HG03575 (cell line): ENCODE measurements around the gene TTC28.
"Not testable (repeated sequence)": the region's sequence is repeated elsewhere in the genome, so short reads cannot be mapped to it uniquely, and the experiment has no call there.

Source experiments
- ATAC-seq: cut with Tn5 transposase; IDR thresholded peaks from one replicate; pipeline ENCODE4 v1.9.1; 2021; ENCODE audit not compliant: unreplicated experiment, insufficient number of reproducible peaks, low FRiP score; ENCODE audit errors: extremely low read depth

TTC28 gene

DNA sequence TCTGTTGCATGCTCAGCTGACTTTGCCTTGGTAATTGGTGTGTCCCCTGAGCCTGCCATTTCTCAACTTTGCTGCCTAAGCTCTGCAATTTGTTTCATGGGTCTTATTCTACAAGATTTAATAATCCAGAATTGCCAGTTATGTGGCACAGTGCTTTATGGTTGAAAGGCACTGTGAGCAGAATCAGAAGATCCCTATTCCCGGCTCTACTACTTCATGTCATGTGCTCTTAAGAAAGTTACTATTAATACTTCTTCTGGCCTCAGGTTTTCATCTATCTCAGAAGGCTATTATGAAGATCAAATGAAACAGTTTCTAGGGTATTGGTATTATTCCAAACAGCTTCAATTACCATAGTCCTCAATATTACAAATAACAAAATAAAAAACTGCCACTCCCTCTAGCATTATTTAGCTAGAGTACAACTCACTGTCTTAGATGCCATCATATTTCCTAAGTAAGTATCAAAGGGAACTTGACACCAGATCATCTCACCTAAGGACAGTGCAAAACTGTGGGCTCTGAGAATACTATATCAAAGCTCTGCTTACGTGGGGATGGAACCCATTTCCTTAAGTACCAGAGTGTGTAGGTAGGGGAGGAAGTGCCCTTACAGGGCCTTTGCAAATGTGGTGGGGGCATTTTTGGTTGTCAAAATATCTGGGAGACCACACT is 560.5 kb downstream of the TTC28 start:
- ATAC-seq, result no peak

DNA sequence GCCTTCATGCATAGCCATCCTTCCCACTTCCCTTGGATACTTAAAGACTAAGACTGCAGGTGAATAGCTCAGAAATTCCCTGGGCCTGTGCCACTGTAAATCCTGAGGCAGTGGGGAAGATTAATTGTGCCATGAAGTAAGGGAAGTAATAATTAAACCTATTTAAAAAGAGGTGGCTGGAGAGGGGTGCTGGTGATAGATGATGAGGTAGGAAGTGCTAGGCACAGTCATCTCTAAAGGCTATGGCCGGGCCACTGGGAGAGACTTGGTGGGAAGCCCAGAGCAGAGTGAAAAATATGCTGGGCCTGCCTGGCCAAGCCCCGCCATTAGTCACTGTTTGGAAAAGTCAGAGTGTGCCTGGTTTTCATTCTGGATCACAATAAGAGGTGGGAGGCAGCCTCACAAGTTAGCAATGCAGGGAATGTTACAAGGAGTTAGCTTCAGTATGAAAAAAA is 563.4 kb downstream of the TTC28 start:
- ATAC-seq, result no peak

DNA sequence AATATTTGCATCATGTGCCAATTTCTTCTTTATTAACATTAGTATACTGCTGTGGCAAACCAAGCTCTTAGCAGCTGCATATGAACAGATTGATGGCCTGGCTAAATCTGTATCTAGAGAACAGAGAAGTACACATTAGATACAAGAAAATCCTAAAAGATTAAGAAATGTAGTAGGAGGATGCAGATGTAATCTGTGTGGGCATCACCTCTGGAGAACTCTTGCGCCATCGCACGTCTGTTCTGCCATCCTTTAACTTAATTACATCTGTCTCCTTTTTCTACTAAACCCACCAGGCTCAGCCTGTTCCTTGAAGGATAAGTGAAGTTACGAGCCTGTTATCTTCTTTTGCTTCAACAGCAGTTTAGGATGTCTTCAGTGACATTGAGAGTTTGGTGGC is 564.2 kb downstream of the TTC28 start:
- no peak for ATAC-seq

DNA sequence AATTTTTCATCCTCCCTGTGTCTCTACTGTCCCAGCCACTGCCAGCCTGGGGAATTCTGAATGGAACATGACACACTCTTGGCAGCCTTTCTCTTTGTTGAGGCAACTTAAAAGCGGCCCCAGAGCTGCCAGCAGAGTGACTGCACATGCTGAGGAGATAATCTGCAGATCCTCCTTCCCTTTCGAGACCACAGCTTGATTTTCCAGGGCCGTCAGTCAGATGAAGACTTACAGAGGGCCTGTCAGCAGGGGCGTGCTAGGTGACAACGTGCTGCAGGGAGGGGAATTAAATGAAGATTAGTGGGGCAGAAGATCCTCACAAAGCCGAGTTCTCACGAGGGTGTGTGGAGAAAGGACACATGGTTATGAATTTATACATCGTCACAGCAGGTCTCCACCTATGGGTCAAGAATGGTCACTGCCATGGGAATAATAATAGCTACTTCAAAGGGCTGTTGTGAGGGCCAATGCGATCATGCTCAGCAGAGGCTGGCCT is 567.0 kb downstream of the TTC28 start:
- ATAC-seq, result no peak

DNA sequence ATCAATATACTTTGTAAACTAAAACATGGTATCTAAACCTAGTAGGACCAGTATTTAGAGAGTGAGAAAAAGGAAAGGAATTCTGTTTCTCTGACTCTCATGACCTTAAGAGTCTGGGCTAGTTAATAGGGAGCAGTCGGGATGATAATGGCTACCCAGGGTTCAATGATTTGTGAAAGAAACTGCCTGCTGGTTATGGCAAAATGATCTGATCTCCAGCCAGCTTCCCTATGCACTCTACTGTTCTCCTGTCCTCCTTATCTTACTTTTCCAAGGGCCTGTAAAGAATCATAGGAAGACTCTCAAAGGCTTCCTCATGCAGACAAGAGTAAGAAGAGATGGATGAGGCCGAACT is 567.5 kb downstream of the TTC28 start:
- ATAC-seq, result no peak

DNA sequence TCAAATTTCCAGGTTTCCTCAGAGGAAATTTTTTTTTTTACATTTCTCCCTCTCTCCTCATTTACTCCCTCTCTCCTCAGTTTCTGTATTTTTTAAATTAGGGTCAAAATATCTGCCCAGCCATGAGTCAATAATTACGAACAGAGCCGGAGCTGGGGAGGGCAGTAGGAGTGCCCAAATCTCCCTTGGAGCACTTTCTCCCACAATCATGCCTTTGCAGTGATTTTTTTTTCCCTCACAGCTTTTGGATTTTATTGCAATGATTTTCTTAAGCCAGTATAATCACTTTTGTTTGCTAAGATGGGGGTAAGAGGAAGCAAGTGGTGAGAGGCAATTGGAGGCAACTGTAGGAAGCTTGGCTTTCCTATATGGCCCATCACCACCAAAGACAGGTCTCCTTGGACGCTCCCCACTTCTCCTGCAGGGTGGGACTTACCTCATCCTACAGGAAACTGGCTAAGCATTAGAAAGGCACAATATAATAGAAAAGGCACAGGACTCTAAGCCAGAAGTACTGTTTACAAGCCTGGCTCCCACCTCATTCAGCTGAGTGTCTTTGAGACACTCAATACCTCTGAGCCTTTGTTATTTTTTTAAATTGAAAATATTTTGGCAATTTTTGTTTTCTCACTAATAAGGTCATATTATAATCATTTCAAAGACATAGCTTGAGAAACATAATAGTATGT is 568.0 kb downstream of the TTC28 start:
- ATAC-seq, result no peak

DNA sequence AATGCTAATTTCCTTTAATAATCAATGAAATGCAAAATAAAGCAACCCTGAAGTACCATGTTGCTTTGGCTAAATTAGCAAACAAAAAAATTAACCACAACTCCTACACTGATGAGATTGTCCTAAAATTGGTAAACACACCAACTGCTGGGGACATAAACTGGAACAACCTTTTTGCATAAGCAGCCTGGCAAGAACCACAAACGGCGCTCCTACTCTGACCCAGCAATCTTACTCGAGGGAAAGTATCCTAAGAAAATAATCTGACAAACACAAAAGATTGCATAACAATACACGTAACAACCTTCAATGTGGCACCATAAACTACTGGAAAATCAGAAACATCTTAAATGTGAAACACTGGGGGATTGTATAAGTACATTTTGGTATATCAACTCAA is 570.8 kb downstream of the TTC28 start:
- no peak for ATAC-seq

DNA sequence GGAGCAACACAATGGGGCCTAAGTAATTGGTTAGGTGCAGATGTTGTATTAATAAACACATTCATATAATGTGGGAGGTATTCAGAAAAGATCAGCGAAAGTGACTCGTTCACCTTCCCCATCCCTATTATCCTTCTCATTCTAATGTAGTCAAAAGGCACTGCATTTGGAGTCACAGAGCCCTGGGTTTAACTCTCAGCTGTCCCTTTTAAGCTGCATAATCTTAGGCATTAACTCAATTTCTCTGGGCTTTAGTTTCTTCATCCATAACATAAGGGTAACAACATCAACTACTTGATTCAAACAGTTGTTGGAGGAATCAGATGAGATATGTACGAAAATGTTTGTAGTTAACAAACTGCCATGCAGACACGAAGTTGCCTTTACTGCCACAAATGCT is 573.0 kb downstream of the TTC28 start:
- ATAC-seq, result no peak

DNA sequence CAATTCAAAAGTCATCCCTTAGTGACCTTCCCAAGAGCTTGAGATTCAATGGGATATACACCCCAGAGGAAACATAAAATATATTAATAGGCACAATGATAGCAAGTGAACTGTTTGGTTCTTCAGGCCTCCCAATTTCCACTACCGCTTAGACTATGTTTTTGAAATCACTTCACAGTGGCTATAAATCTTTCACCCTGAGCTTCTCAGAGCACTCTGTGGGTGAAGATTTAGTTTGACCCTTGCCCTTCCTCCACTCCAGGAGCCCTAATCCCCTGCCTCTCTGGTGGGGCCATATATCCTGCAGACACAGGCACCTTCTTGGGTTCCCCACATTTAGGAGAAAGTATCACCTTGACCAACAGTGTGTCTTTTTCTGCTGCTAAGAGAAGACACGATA is 573.7 kb downstream of the TTC28 start:
- ATAC-seq, result no peak

DNA sequence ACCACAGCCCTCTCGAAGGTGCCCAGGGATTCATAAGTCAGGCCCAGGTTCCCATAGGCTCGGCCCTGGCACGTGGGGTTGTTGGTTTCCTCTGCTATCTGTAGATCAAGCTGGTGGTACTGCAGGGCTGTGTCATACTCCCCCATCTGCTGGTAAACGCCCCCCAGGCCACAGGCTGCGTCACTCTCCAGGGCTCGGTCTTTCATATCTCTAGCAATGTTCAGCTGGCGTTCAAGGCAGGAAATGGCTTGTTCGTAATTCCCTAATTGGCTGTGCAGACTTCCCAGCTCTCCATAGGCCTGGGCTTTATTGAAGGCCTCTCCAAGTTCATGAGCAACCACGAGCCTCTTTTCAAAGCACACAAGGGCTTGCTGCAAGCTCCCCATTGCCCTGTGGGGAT is 574.2 kb downstream of the TTC28 start:
- no peak for ATAC-seq

DNA sequence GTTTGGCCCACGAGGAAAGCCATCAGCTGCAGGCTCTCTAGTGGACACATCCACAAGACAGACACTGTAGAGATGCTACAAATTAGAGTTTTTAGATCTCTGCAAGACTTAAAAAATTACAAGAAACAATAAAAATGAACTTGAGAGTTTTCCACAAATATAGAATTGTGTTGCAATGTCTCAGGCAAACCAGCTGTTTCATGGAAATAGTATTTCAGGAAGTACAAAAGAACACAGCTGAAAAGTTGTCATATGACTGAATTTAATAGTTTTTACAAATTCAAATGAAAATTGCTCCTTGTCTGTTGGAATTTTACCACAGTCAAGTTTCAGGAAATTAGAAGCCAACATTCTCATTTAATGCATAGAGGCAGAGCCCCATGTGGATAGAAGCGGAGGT is 576.0 kb downstream of the TTC28 start:
- no peak for ATAC-seq

DNA sequence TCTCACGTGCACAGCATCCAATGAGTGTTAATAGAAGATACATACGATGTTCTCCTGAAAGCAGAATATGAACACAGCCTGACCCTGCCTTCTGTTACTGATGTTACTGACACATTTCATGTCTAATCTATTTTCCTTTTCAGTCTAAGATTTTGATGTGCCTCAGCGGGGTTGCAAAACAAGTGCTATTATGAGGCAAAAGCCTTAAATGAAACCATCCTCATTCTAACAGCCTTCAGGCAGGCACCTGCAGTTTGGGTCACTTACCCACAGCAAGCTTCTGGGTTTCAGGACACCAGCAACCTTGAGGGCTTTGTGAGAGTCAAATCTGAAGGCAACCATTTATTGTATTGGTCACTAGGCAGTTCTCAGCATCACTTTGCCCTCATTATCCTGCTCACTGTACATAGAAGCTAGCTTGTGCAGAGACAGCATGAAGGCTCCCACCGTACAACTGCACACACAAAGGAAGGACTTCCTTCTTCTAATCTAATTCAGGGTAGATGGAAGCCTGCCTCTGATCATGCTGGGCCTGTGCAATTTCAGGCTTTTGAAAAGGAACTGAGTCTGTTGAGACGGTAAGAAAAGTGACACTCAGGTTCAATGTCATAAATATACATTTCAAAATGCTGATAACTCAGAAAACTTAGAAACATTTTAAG is 577.4 kb downstream of the TTC28 start:
- no peak for ATAC-seq

DNA sequence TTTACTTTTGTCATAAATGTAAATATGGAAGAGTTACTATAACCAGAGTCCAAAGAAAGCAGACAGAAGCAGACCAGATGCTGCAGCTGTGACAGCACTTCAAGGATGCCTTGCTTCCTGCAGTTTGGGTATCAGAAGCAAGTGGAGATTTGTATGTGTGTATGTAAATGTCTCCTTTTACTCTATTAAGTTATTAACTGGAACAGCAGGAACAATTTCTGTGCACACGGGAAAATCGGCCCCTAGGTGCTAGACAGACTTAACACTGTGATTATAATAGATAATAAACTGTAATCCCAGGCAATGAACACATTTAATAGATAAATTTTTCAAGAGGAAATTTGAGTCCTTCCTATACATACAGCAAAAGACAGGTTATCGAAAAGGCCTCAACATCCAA is 582.0 kb downstream of the TTC28 start:
- no peak for ATAC-seq

DNA sequence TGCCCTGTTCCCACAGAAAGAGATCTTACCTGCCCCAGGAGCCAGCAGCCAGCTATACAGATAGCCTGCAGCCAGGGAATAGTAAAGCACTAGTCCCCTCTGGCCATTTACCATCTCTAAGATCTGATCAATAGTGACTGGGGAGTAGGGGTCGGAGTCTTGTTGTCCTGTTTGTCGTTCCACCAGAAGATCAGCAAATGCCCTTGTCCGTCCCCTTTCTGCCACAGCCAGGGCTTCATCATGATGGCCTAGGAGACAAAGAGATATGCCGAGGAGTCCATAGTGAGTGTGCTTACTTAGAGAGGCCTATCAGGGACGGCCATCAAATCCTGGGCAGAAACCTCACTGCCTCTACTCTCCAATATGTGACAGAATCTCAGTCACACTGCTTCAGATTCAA is 583.5 kb downstream of the TTC28 start:
- no peak for ATAC-seq

DNA sequence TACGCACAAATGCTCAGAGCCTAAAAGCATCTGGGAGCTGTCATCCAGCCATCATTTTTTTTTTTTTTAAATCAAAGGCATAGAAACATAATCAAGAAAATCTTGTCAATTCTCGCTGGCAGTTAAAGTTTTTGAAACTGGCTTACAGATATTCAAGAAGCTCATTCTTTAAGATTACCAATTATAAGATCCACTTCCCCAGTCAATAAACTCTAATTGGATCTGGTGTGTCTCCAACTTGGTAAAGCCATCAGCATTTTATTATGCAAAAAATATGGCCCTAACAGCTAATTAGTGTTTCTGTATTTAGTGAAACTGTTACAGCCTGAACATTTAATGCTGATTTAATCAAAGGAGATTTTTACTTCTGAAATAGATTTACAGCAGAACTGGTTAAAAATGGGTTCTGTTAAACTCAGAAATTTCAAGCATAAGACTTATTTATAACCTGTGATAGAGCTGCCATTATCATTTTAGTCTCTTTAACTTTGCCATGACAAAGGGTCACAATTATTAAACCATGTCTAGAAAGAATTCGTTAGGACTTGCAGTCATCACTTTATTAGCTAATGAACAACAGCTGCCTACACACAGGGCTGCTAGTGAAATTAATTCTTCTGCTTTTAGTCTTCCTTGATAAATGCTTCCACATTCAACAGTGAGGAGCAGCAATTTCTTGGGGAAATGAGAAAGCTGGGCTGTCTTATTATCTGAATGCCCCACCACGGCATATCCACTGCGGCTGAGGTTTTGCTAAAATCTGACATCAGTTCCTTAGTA is 584.1 kb downstream of the TTC28 start:
- ATAC-seq, result no peak

DNA sequence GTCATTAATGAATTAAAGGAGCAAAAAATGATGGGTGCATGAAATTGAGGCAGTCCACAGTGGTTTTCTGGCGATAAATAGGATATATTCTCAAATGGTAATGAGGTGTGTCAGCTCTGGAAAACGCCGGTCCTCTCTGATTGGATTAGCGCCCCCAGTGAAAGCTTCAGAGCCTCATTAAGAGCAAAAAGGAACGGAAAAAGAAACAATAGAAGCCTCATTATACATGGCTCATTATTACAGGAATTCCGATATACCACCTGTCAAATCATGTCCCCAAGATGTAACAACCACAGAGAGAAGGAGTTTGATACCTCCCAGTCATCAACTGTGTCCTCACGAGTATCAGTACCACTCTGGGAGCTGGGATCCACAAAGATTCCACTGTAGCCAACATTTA is 584.9 kb downstream of the TTC28 start:
- no peak for ATAC-seq

DNA sequence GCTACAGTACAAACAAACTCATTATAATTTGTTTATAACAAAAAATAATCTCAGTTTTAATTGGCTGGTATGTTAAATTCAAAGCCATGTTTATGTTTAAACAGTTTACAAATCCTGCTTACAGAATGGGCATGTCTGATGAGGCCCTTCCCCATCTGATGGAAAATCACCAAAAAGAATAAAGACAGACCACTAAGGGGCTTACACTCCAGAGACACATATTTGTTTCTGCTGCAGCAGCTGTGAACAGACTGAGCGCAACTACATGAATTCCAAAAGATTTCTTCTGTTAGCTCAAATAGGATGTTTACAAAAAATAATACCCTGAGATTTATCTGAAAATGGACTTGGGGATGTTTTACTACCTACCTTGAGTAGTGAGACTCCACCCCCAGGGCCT is 585.9 kb downstream of the TTC28 start:
- ATAC-seq, result no peak

DNA sequence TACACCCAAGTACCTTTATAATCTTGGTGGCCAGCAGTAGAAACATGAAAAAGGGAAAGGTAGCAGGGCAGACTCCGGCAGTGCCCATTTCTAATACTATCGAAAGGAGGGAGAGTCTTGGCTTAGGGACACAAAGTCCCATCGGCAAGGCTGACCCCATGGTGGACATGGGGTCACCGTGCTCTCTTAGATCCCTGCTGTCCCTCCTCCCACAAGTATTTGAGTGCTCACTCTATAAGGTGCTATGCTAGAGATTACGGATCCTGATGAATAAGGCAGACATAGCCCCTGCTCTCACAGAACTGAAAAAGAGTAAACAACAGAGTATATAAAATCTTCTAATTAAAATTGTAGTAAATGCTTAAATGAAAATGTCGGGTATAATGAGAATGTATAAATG is 588.2 kb downstream of the TTC28 start:
- ATAC-seq, result no peak

DNA sequence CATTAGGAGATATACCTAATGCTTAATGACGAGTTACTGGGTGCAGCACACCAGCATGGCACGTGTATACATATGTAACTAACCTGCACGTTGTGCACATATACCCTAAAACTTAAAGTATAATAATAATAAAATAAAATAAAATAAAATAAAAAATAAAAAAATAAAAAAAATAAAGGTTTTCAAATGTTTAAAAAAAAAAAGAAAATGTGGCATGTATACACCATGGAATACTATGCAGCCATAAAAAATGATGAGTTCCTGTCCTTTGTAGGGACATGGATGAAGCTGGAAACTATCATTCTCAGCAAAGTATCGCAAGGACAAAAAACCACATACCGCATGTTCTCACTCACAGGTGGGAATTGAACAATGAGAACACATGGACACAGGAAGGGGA is 590.1 kb downstream of the TTC28 start:
- ATAC-seq, result not testable (repeated sequence)

DNA sequence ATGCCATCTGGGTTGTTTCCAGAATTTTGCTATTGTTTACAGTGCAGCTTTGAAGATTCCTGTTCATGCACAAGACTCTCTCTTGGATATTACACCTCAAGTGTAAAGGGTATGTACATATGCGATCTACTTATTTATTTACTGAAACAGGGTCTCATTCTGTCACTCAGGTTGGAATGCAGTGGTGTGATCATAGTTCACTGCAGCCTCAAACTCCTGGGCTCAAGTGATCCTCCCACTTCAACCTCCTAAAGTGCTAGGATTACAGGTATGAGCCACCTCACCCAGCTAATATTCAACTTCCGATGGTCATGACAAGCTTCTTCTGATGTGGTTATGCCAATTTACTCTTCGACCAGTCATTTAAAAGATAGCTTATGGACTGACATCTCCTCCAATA is 602.5 kb downstream of the TTC28 start:
- no peak for ATAC-seq
